Activated CD4-positive, CD25-positive, alpha-beta regulatory T cell treated with anti-CD3 and anti-CD28 coated beads, Interleukin-2, amount 50 U/mL, for 16 hours (primary cell): ENCODE data around the gene CALD1.

Experiments used
- DNase-seq: peaks from one replicate; pipeline ENCODE4 v3.0.0-alpha.2; 2020; ENCODE audit warnings: low read depth, low spot score

The CALD1 gene

GRCh38 chr7:134763960-134764359 lies 15.5 kb upstream of the CALD1 start:
- DNase-seq = no peak

- DNase-seq = no peak
Measured at GRCh38 chr7:134764365-134764764, 15.1 kb upstream of the CALD1 start.

- DNase-seq = no peak
Measured at GRCh38 chr7:134766779-134767519, 12.5 kb upstream of the CALD1 start.

- no peak for DNase-seq
Measured at GRCh38 chr7:134767520-134768168, 11.8 kb upstream of the CALD1 start.

GRCh38 chr7:134768243-134768642 lies 11.2 kb upstream of the CALD1 start:
- DNase-seq = no peak

GRCh38 chr7:134770676-134771075 lies 8.8 kb upstream of the CALD1 start:
- no peak for DNase-seq

GRCh38 chr7:134771111-134771510 lies 8.3 kb upstream of the CALD1 start:
- DNase-seq = no peak

GRCh38 chr7:134771889-134772288 lies 7.5 kb upstream of the CALD1 start:
- no peak for DNase-seq

GRCh38 chr7:134772401-134772800 lies 7.0 kb upstream of the CALD1 start:
- no peak for DNase-seq

- no peak for DNase-seq
Measured at GRCh38 chr7:134773164-134773563, 6.3 kb upstream of the CALD1 start.

- DNase-seq = no peak
Measured at GRCh38 chr7:134774119-134774518, 5.3 kb upstream of the CALD1 start.

GRCh38 chr7:134777470-134777869 lies 2.0 kb upstream of the CALD1 start:
- DNase-seq = no peak

GRCh38 chr7:134777908-134778580 lies 1.4 kb upstream of the CALD1 start:
- DNase-seq = no peak

GRCh38 chr7:134779741-134780065 lies 269 bp downstream of the CALD1 start:
- DNase-seq = no peak

GRCh38 chr7:134780166-134780828 lies 863 bp downstream of the CALD1 start:
- no peak for DNase-seq

- no peak for DNase-seq
Measured at GRCh38 chr7:134781171-134781570, 1.7 kb downstream of the CALD1 start.

- DNase-seq = no peak
Measured at GRCh38 chr7:134782121-134782623, 2.7 kb downstream of the CALD1 start.

- DNase-seq = no peak
Measured at GRCh38 chr7:134783294-134784069, 4.0 kb downstream of the CALD1 start.

- DNase-seq = no peak
Measured at GRCh38 chr7:134784251-134785049, 5.0 kb downstream of the CALD1 start.

- DNase-seq = no peak
Measured at GRCh38 chr7:134785842-134786241, 6.4 kb downstream of the CALD1 start.

GRCh38 chr7:134787064-134787463 lies 7.6 kb downstream of the CALD1 start:
- no peak for DNase-seq
